Stimulated activated effector memory CD8-positive, alpha-beta T cell treated with anti-CD3 and anti-CD28 coated beads, Interleukin-12 subunit alpha, Interleukin-12 subunit beta, amount 100 ng/mL, for 72 hours (primary cell): ENCODE data around the gene SYT1.

Experiments used
- ATAC-seq: fragments of 150-1000 bp; cut with Tn5 transposase; 2 replicates; pipeline ENCODE4 v1.10.0; 2021
- DNase-seq, 2 donors: peaks; one replicate each; pipeline ENCODE4 v3.0.0; 2021 to 2022; ENCODE audit warnings: low spot score in 2 of 2
- H3K27ac Mint-ChIP-seq: one replicate; pipeline ENCODE4 v1.8.0; 2022; ENCODE audit warnings: mild to moderate bottlenecking, mixed read lengths
- H3K36me3 Mint-ChIP-seq: one replicate; pipeline ENCODE4 v1.8.0; 2022; ENCODE audit warnings: mild to moderate bottlenecking, mixed read lengths
- H3K4me1 Mint-ChIP-seq: one replicate; pipeline ENCODE4 v1.8.0; 2022; ENCODE audit warnings: mixed read lengths
- H3K4me3 Mint-ChIP-seq: one replicate; pipeline ENCODE4 v1.8.0; 2022; ENCODE audit warnings: mild to moderate bottlenecking, mixed read lengths
- H3K9me3 Mint-ChIP-seq: one replicate; pipeline ENCODE4 v1.8.0; 2022; ENCODE audit warnings: mixed read lengths

The SYT1 gene

GRCh38 chr12:78878866-78879265 lies 14.3 kb downstream of the SYT1 start:
- no peaks in the 10 kb centered on the region for H3K36me3 Mint-ChIP-seq
- no peak for DNase-seq
- no peak overlapping the region for H3K4me3 Mint-ChIP-seq
- peaks cover 20% of the 10 kb centered on the region for H3K9me3 Mint-ChIP-seq
- ATAC-seq = no peak
- no peak overlapping the region for H3K27ac Mint-ChIP-seq
- H3K4me1 Mint-ChIP-seq = no peaks in the 10 kb centered on the region

GRCh38 chr12:78880078-78880477 lies 15.5 kb downstream of the SYT1 start:
- no peaks in the 10 kb centered on the region for H3K36me3 Mint-ChIP-seq
- H3K4me3 Mint-ChIP-seq = no peak overlapping the region
- ATAC-seq (no peak), DNase-seq (no peak)
- H3K27ac Mint-ChIP-seq = no peak overlapping the region
- H3K9me3 Mint-ChIP-seq = peaks cover 22% of the 10 kb centered on the region
- H3K4me1 Mint-ChIP-seq = no peaks in the 10 kb centered on the region

- Mint-ChIP-seq H3K27ac (no peak overlapping the region), H3K9me3 (peaks cover 25% of the 10 kb centered on the region), H3K4me1 (no peaks in the 10 kb centered on the region), H3K36me3 (no peaks in the 10 kb centered on the region), H3K4me3 (no peak overlapping the region)
- DNase-seq = no peak
- ATAC-seq = no peak
Observed at GRCh38 chr12:78881685-78882084, 17.1 kb downstream of the SYT1 start.

- DNase-seq (no peak), ATAC-seq (no peak)
- Mint-ChIP-seq H3K27ac (no peak overlapping the region), H3K4me3 (no peak overlapping the region), H3K4me1 (no peaks in the 10 kb centered on the region), H3K9me3 (peaks cover 18% of the 10 kb centered on the region), H3K36me3 (no peaks in the 10 kb centered on the region)
Observed at GRCh38 chr12:78885466-78885865, 20.9 kb downstream of the SYT1 start.

- no peak for DNase-seq
- H3K4me1 Mint-ChIP-seq = no peaks in the 10 kb centered on the region
- peaks cover 14% of the 10 kb centered on the region for H3K9me3 Mint-ChIP-seq
- H3K27ac Mint-ChIP-seq = no peak overlapping the region
- no peaks in the 10 kb centered on the region for H3K36me3 Mint-ChIP-seq
- no peak for ATAC-seq
- H3K4me3 Mint-ChIP-seq = no peak overlapping the region
Observed at GRCh38 chr12:78886719-78887407, 22.3 kb downstream of the SYT1 start.

GRCh38 chr12:78887444-78887843 lies 22.9 kb downstream of the SYT1 start:
- DNase-seq (no peak), ATAC-seq (no peak)
- H3K4me1 Mint-ChIP-seq = no peaks in the 10 kb centered on the region
- H3K4me3 Mint-ChIP-seq = no peak overlapping the region
- H3K27ac Mint-ChIP-seq = no peak overlapping the region
- H3K9me3 Mint-ChIP-seq = peaks cover 15% of the 10 kb centered on the region
- no peaks in the 10 kb centered on the region for H3K36me3 Mint-ChIP-seq

GRCh38 chr12:78888568-78888967 lies 24.0 kb downstream of the SYT1 start:
- Mint-ChIP-seq H3K4me1 (no peaks in the 10 kb centered on the region), H3K27ac (no peak overlapping the region), H3K9me3 (peaks cover 15% of the 10 kb centered on the region), H3K4me3 (no peak overlapping the region), H3K36me3 (no peaks in the 10 kb centered on the region)
- DNase-seq (no peak), ATAC-seq (no peak)

GRCh38 chr12:78891646-78892353 lies 27.2 kb downstream of the SYT1 start:
- no peak overlapping the region for H3K4me3 Mint-ChIP-seq
- no peaks in the 10 kb centered on the region for H3K4me1 Mint-ChIP-seq
- H3K27ac Mint-ChIP-seq = no peak overlapping the region
- no peaks in the 10 kb centered on the region for H3K36me3 Mint-ChIP-seq
- ATAC-seq = no peak
- no peak for DNase-seq
- peaks cover 11% of the 10 kb centered on the region for H3K9me3 Mint-ChIP-seq

GRCh38 chr12:78898416-78898815 lies 33.8 kb downstream of the SYT1 start:
- ATAC-seq (no peak), DNase-seq (no peak)
- no peaks in the 10 kb centered on the region for H3K4me1 Mint-ChIP-seq

GRCh38 chr12:78914859-78915331 lies 50.3 kb downstream of the SYT1 start:
- DNase-seq (no peak), ATAC-seq (no peak)
- Mint-ChIP-seq H3K4me1 (no peaks in the 10 kb centered on the region), H3K4me3 (no peak overlapping the region), H3K27ac (no peak overlapping the region), H3K36me3 (no peaks in the 10 kb centered on the region), H3K9me3 (peaks cover 12% of the 10 kb centered on the region)

More at GRCh38 chr12:78898416-78898815, 33.8 kb downstream of the SYT1 start:
- no peak overlapping the region for H3K4me3 Mint-ChIP-seq
- no peaks in the 10 kb centered on the region for H3K36me3 Mint-ChIP-seq
- no peak overlapping the region for H3K27ac Mint-ChIP-seq
- H3K9me3 Mint-ChIP-seq = peaks cover 7% of the 10 kb centered on the region

GRCh38 chr12:78916845-78917480 lies 52.4 kb downstream of the SYT1 start:
- Mint-ChIP-seq H3K4me1 (no peaks in the 10 kb centered on the region), H3K9me3 (peaks cover 6% of the 10 kb centered on the region), H3K27ac (no peak overlapping the region), H3K36me3 (no peaks in the 10 kb centered on the region), H3K4me3 (no peak overlapping the region)
- DNase-seq = no peak
- no peak for ATAC-seq

GRCh38 chr12:78917513-78917912 lies 52.9 kb downstream of the SYT1 start:
- Mint-ChIP-seq H3K4me3 (no peak overlapping the region), H3K4me1 (no peaks in the 10 kb centered on the region), H3K36me3 (no peaks in the 10 kb centered on the region), H3K9me3 (peaks cover 2% of the 10 kb centered on the region), H3K27ac (no peak overlapping the region)
- ATAC-seq (no peak), DNase-seq (no peak)

GRCh38 chr12:78918268-78918667 lies 53.7 kb downstream of the SYT1 start:
- ATAC-seq (no peak), DNase-seq (no peak)
- no peaks in the 10 kb centered on the region for H3K36me3 Mint-ChIP-seq
- H3K4me1 Mint-ChIP-seq = no peaks in the 10 kb centered on the region
- H3K9me3 Mint-ChIP-seq = peaks cover 2% of the 10 kb centered on the region
- H3K27ac Mint-ChIP-seq = no peak overlapping the region
- H3K4me3 Mint-ChIP-seq = no peak overlapping the region

- H3K4me1 Mint-ChIP-seq = no peaks in the 10 kb centered on the region
- H3K36me3 Mint-ChIP-seq = no peaks in the 10 kb centered on the region
- H3K9me3 Mint-ChIP-seq = peaks cover 22% of the 10 kb centered on the region
- DNase-seq (no peak), ATAC-seq (no peak)
- H3K27ac Mint-ChIP-seq = no peak overlapping the region
- H3K4me3 Mint-ChIP-seq = no peak overlapping the region
Observed at GRCh38 chr12:78928200-78929074, 63.9 kb downstream of the SYT1 start.

- no peak overlapping the region for H3K4me3 Mint-ChIP-seq
Observed at GRCh38 chr12:78929075-78929418, 64.5 kb downstream of the SYT1 start.

More at GRCh38 chr12:78929075-78929418, 64.5 kb downstream of the SYT1 start:
- DNase-seq (no peak), ATAC-seq (no peak)
- Mint-ChIP-seq H3K27ac (no peak overlapping the region), H3K9me3 (peaks cover 22% of the 10 kb centered on the region), H3K36me3 (no peaks in the 10 kb centered on the region), H3K4me1 (no peaks in the 10 kb centered on the region)
